HG02588 (cell line): ENCODE measurements around the gene HSF4.
"Not testable (repeated sequence)": the region's sequence is repeated elsewhere in the genome, so short reads cannot be mapped to it uniquely, and the experiment has no call there.

Experiments used
- ATAC-seq: cut with Tn5 transposase; IDR thresholded peaks from one replicate; pipeline ENCODE4 v1.9.1; 2021; ENCODE audit warnings: mild to moderate bottlenecking, moderate library complexity; ENCODE audit not compliant: unreplicated experiment

The HSF4 gene, protein sequence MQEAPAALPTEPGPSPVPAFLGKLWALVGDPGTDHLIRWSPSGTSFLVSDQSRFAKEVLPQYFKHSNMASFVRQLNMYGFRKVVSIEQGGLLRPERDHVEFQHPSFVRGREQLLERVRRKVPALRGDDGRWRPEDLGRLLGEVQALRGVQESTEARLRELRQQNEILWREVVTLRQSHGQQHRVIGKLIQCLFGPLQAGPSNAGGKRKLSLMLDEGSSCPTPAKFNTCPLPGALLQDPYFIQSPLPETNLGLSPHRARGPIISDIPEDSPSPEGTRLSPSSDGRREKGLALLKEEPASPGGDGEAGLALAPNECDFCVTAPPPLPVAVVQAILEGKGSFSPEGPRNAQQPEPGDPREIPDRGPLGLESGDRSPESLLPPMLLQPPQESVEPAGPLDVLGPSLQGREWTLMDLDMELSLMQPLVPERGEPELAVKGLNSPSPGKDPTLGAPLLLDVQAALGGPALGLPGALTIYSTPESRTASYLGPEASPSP

GRCh38 chr16:67164599-67165061 is at the start of gene HSF4:
TSS of gene HSF4 (plus strand) at chr16:67164745. CDS start at chr16:67164812, 67 bp downstream.
- ATAC-seq, result no peak

DNA sequence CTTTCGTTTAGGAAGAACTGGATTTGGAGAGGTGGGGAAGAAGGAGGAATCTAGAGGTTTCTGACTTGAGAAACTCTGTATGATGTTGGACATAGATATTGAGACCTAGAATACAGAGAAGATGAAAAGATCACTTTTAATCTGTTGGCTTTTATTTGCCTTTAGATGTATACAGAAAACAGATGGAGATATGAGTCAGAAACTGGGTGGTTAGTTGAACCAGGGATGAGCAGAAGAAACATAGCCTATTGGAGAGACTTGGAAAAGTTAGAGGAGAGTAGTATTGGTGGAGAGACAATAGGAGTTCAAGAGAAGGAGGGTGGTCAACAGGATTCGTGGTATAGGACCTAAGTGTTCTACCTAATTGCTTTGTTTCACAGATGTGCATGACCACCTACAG is 49.8 kb upstream of the HSF4 start:
- no peak for ATAC-seq

- ATAC-seq, result no peak
Observed at GRCh38 chr16:67115639-67116038, 48.9 kb upstream of the HSF4 start.

- no peak for ATAC-seq
Observed at GRCh38 chr16:67116388-67117311, 47.9 kb upstream of the HSF4 start.

- ATAC-seq, result no peak
Observed at GRCh38 chr16:67117716-67118115, 46.8 kb upstream of the HSF4 start.

- no peak for ATAC-seq
Observed at GRCh38 chr16:67120025-67120424, 44.5 kb upstream of the HSF4 start.

GRCh38 chr16:67122799-67123198 is 41.7 kb upstream of the HSF4 start:
- not testable (repeated sequence) for ATAC-seq

DNA sequence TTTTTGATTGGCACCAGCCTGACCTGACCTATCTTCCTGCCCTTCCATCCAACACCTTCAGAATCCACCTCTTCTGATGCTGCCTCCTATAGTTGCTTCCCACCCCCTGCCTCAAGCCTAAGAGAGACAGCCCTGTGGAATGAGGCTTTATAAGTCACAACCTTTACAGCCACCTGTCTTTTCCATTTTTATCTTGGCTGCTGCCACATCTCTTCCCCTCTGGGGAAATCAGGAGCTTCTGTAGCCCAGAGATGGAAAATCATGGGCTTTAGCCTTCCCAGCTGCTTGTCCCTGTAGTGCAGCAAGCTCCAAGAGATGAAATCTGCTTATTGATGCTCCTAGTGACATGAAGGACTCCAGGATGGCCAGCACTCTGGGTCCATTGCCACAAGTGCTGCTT is 36.1 kb upstream of the HSF4 start:
- ATAC-seq, result no peak

- ATAC-seq, result no peak
Observed at GRCh38 chr16:67128887-67129286, 35.7 kb upstream of the HSF4 start.

GRCh38 chr16:67129422-67129821 is 35.1 kb upstream of the HSF4 start:
- no peak for ATAC-seq

GRCh38 chr16:67137605-67138004 is 26.9 kb upstream of the HSF4 start:
- ATAC-seq, result no peak

DNA sequence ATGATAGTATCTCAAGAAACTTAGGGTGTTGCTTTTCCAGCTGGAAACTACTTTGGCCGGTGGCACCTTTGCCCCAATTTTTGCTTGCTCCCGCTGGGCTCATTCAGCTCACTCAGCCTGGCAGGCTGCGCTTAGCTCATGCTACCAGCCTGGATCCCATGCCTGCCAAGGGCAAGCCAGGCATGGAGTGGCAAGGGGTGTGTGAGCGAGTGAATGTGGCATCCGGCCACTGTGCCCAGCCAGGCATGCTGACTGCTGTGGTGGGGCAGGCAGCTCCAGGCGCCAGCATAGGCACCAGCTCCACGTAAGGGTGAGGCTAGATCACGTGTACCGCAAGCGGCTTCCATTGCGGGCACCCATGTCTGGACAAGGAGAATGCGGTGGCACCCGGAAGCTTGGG is 23.2 kb upstream of the HSF4 start:
- no peak for ATAC-seq

DNA sequence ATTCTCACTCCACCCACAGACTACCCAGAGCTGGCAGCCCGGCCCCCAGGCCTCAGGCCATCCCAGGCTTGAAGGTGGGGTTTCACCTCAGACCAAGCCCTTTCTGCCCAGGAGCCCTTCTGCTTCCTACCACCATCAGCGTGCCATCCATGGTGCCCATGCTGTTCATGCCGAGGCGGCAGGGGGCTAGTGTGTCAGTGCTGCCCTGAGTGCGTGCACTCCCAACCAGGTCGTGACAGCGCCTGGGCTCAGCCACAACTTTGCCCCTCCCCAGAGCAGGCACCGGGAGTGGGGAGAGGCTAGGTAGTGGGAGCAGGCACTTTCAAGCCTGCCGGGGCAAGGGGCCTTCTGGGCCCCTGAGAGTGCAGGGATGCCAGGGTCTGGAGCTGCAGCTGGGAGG is 22.2 kb upstream of the HSF4 start:
- no peak for ATAC-seq

- ATAC-seq, result no peak
Observed at GRCh38 chr16:67144943-67145342, 19.6 kb upstream of the HSF4 start.

GRCh38 chr16:67145746-67146145 is 18.8 kb upstream of the HSF4 start:
- no peak for ATAC-seq

DNA sequence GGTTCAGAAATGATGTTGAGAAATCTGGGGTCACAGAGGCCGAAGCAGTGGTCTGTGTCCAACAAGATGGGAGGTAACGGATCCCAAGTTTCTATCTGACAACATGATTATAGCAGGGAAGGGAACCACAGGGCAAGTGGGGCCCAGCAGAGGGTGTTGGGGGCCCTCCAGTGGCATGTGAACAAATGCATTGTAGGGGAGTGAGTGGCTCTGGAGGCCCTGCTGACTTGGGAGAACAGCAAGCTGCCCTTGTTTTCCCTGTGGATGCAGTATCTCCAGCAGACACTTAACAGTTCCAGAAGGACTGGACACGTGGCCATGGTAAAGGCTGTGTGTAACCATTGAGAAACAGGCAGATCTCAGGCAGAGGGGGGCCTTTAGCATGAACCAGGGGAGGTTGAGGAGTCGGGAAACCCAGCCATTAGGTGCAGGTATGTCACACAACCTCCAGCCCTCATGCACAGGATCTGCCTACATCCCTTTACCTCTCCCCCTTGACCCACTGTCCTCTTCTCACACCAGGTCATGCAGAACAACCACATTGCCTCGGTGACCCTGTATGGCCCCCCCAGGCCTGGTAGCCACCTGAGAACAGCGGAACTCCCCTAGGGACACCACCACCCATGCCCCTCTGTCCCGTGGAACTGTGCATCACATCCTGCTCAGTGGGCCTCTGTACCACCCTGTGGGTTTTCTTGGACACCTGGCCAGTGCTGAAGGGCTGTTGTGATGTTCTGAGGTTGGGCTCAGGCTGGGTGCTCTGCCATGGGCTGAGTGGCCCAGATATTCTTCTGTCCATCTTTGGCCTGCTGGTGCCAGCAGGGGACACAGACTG is 17.8 kb upstream of the HSF4 start:
- no peak for ATAC-seq

DNA sequence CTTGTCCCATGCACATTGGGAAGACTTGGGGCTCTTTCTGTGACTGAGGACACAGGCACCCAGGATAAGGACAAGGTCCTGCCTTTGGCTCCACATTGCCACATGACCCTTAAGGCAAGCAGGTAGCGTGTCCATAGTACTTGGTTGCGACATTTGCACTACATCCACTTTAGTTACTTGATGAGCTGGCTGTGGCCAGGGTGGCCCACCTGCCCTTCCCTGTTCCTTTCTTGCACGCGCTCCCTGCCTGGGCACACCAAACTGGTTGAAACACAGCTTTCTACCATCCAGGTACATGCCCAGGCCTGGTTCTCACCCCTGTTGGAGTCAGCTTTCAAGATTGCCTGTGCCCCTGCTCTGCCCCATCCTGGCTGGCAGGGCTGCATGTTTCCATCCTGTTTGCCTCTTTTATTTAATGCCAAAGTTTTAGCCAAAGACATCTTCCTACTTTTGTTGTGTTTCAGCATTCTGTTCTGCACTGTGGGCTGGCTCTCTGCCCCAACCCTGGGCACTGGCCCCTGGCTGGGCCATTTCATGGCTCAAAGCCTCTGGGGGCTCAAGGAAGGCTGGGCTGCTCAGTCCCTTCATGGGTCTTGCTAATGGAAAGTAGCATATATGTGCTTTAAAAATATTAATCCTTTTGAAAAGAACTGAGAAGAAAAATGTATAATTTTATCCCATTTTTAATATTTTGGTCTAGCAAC is 17.0 kb upstream of the HSF4 start:
- ATAC-seq, result no peak

GRCh38 chr16:67148221-67148620 is 16.3 kb upstream of the HSF4 start:
- no peak for ATAC-seq

- ATAC-seq, result no peak
Observed at GRCh38 chr16:67148656-67149275, 15.8 kb upstream of the HSF4 start.
